ENCODE data around the gene AGBL4.

Gene AGBL4

DNA sequence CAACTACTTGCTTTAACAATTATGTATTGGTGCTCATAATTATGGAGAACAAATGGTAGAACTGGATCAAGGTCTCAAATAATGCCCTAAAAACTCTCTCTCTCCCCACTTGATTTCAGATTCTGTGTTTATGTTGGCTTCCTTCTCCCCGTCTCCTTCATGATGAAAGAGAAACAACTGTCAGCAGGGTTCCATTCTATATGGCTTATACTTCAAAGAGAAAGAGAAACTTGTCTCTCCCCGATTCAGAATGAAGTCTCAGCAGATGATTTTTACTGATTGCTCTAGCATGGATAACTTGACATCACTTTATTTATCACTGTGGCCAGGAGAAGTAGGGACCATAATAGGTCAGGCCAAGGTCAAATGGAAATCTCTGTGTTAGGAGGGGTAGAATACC, 575.6 kb downstream of the AGBL4 start:
- no peaks in the 10 kb centered on the region for H3K27me3 Mint-ChIP-seq (ENCODE audit: low read depth)
- no peak overlapping the region for H3K4me3 Mint-ChIP-seq
- no peak overlapping the region for H3K27ac Mint-ChIP-seq
- H3K36me3 Mint-ChIP-seq (ENCODE audit: low read depth) = no peaks in the 10 kb centered on the region
- peaks cover 4% of the 10 kb centered on the region for H3K9me3 Mint-ChIP-seq
- DNase-seq (ENCODE audit: low spot score) = no peak
- no peaks in the 10 kb centered on the region for H3K4me1 Mint-ChIP-seq (ENCODE audit: low read depth)

DNA sequence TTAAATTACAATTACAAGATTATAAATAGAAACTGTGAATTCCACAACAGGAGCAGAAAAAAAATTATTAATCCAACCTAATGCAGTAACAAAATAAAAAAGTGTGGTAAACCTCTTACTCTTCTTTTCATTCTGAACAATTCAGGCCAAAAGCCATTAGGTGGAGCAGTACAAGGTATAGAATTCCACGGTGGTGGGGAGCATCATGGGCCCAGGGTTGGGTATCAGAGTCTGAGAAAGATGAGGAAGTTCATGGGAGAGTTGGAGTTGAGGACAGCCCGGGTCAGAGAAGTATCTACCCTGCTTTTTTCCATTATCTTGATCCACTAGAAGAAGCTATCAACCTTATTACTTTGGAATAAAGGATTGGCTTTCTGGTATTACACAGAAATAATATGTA, 586.9 kb downstream of the AGBL4 start:
- H3K9me3 Mint-ChIP-seq = peaks cover 10% of the 10 kb centered on the region
- no peaks in the 10 kb centered on the region for H3K27me3 Mint-ChIP-seq (ENCODE audit: low read depth)
- H3K4me1 Mint-ChIP-seq (ENCODE audit: low read depth) = no peaks in the 10 kb centered on the region
- H3K36me3 Mint-ChIP-seq (ENCODE audit: low read depth) = no peaks in the 10 kb centered on the region
- H3K27ac Mint-ChIP-seq = no peak overlapping the region
- H3K4me3 Mint-ChIP-seq = no peak overlapping the region
- no peak for DNase-seq (ENCODE audit: low spot score)

DNA sequence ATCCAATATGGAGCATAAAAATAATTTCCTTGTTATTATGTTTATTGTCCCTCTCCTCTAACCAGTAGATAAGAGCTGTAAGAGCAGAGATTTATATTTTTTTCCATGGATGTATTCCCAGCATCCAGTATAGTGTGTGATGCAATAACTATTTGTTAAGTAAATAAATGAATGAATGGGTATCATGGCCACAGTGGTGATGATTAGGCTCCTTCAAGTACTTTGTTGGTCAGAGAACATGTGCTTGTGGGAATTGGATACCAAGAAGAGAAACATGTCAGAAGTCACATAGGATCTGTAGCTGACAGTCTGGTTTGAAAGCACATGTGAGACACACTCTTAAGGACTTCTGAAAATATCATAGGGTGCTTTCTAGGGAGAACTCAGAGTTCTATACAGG, 588.5 kb downstream of the AGBL4 start:
- no peak for DNase-seq (ENCODE audit: low spot score)
- Mint-ChIP-seq H3K9me3 (peaks cover 5% of the 10 kb centered on the region), H3K36me3 (ENCODE audit: low read depth) (no peaks in the 10 kb centered on the region), H3K4me3 (no peak overlapping the region), H3K27me3 (ENCODE audit: low read depth) (no peaks in the 10 kb centered on the region), H3K4me1 (ENCODE audit: low read depth) (no peaks in the 10 kb centered on the region), H3K27ac (no peak overlapping the region)

DNA sequence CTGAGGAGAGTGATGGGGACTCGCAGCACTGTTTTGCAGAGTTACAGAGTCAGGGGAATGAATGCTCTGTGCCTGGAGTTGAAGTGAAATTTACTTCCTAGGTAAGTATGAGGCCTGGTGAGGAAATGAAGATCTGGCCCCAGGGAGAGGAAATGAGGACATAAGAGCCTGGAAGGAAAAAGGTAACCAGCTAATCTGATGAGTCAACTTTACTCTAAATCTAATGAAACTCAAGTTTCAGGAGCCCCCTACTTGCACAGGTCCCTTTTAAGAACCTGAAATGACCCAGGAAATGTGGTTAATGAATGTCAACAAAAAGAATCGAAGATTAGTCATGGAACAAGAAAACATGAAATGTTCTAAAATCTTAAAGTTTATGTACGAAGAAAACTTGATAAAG, 599.0 kb downstream of the AGBL4 start:
- no peak for DNase-seq (ENCODE audit: low spot score)
- H3K4me3 Mint-ChIP-seq = no peak overlapping the region
- H3K9me3 Mint-ChIP-seq = peaks cover 11% of the 10 kb centered on the region
- H3K4me1 Mint-ChIP-seq (ENCODE audit: low read depth) = no peaks in the 10 kb centered on the region
- no peaks in the 10 kb centered on the region for H3K36me3 Mint-ChIP-seq (ENCODE audit: low read depth)
- H3K27me3 Mint-ChIP-seq (ENCODE audit: low read depth) = no peaks in the 10 kb centered on the region
- H3K27ac Mint-ChIP-seq = no peak overlapping the region

DNA sequence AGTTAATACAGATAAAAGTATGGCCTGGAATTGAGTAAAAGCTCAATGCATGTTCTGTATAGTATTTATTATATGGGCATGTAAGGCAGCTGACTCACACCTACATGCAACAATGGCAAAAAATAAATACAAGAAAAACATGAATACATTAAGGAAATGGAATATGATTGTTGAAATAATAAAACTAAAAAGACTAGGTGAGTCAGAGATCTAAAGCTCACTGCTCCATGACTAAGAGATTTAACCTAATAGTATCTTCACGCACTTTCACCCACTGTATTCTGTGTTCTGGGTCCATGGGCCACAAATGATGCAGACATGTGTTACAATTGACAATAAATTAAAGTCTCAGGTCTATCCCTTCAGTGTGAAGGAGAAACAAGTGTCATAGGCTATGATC, 607.0 kb downstream of the AGBL4 start:
- H3K4me1 Mint-ChIP-seq (ENCODE audit: low read depth) = no peaks in the 10 kb centered on the region
- DNase-seq (ENCODE audit: low spot score) = no peak
- no peaks in the 10 kb centered on the region for H3K9me3 Mint-ChIP-seq
- no peaks in the 10 kb centered on the region for H3K27me3 Mint-ChIP-seq (ENCODE audit: low read depth)
- H3K36me3 Mint-ChIP-seq (ENCODE audit: low read depth) = no peaks in the 10 kb centered on the region
- H3K4me3 Mint-ChIP-seq = no peak overlapping the region
- H3K27ac Mint-ChIP-seq = no peak overlapping the region

DNA sequence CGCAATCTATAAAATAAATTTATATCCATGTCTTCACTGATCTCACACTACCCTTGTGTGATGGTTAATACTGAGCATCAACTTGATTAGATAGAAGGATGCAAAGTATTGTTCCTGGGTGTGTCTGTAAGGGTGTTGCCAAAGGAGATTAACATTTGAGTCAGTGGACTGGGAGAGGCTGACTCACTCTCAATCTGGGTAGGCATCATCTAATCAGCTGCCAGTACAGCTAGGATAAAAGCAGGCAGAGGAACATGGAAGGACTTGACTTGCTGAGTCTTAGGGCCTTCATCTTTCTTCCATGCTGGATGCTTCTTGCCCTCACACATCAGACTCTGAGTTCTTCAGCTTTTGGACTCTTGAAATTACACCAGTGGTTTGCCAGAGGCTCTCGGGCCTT, 615.4 kb downstream of the AGBL4 start:
- no peak for DNase-seq (ENCODE audit: low spot score)
- no peaks in the 10 kb centered on the region for H3K4me1 Mint-ChIP-seq (ENCODE audit: low read depth)
- H3K9me3 Mint-ChIP-seq = no peaks in the 10 kb centered on the region
- no peak overlapping the region for H3K27ac Mint-ChIP-seq
- H3K4me3 Mint-ChIP-seq = no peak overlapping the region
- H3K27me3 Mint-ChIP-seq (ENCODE audit: low read depth) = no peaks in the 10 kb centered on the region
- no peaks in the 10 kb centered on the region for H3K36me3 Mint-ChIP-seq (ENCODE audit: low read depth)

DNA sequence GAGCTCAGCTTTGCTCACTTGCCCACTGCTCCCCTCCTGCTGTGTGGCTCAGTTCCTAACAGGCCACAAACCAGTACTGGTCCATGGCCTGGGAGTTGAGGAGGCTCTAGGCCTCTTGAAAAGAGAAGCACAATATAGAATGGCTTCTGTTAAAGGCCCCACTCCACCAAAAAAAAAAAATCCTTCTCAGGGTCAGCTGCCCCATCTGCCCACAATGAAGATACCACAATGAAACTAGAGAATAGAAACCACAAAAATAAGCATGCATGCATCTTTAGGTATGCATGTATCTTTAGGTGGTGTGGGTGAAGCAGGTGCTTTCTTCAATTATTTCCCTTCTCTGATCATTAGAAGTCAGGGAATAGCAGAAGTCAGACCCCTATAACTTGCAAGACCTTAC, 626.7 kb downstream of the AGBL4 start:
- Mint-ChIP-seq H3K36me3 (ENCODE audit: low read depth) (no peaks in the 10 kb centered on the region), H3K4me1 (ENCODE audit: low read depth) (no peaks in the 10 kb centered on the region), H3K4me3 (no peak overlapping the region), H3K27me3 (ENCODE audit: low read depth) (no peaks in the 10 kb centered on the region), H3K9me3 (peaks cover 3% of the 10 kb centered on the region), H3K27ac (no peak overlapping the region)
- DNase-seq (ENCODE audit: low spot score) = no peak

DNA sequence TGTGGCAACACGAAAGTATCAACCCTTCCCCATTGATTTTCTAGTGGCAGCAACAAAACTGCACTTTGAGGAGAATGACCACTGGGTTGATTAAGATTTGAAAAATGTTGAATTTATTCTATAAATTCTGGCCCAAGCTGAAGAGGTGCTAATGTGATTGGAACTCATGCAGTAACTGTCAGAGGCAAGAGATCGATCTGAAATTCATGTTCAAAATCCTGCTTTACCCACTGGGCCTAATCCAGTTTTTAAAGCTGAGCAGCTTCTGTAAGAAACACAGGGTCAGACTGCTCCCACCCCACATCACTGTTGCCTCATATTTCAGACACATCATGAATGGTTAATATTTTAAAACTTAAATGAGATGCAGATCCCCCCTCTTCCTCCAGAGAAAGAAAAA, 629.6 kb downstream of the AGBL4 start:
- no peak overlapping the region for H3K4me3 Mint-ChIP-seq
- H3K27ac Mint-ChIP-seq = no peak overlapping the region
- H3K4me1 Mint-ChIP-seq (ENCODE audit: low read depth) = no peaks in the 10 kb centered on the region
- no peak for DNase-seq (ENCODE audit: low spot score)
- no peaks in the 10 kb centered on the region for H3K36me3 Mint-ChIP-seq (ENCODE audit: low read depth)
- H3K9me3 Mint-ChIP-seq = no peaks in the 10 kb centered on the region
- H3K27me3 Mint-ChIP-seq (ENCODE audit: low read depth) = no peaks in the 10 kb centered on the region

DNA sequence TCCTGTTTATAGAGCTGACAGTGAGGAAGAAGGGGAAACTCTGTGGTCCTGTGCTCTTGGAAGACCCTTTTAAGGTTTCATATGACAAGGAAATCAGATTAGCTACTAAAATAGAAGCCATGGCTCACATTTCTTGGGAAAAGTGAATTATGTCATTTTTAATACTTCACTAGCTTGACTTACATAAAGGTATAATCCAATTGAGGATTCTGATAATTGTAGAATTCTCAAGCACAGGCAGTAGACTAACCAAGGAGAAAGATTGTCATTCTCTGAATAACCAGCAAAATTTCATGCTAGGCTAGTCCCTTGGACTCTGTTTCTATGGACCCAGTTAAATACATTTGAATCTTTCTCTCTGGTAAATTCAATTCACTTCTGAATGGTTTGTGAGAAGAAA, 634.1 kb downstream of the AGBL4 start:
- no peaks in the 10 kb centered on the region for H3K4me1 Mint-ChIP-seq (ENCODE audit: low read depth)
- H3K4me3 Mint-ChIP-seq = no peak overlapping the region
- no peaks in the 10 kb centered on the region for H3K27me3 Mint-ChIP-seq (ENCODE audit: low read depth)
- no peak overlapping the region for H3K27ac Mint-ChIP-seq
- no peaks in the 10 kb centered on the region for H3K36me3 Mint-ChIP-seq (ENCODE audit: low read depth)
- DNase-seq (ENCODE audit: low spot score) = no peak
- no peaks in the 10 kb centered on the region for H3K9me3 Mint-ChIP-seq

DNA sequence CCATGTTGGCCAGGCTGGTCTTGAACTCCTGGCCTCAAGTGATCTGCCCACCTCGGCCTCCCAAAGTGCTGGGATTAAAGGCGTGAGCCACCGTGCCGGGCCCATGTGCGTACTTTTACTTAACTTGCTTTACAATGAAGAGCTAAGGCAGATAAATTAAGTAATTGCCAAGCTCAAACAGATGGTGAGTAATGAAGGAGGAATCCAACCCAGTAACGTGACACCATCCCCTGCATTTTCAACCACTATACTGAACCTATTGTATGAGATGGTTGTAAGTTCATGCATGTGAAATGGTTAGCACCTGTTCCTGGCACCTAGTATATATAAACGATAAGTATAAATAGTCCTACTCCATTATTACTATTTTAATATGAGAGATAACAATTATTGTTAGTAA, 659.1 kb downstream of the AGBL4 start:
- no peak for DNase-seq (ENCODE audit: low spot score)
- no peak overlapping the region for H3K4me3 Mint-ChIP-seq
- H3K36me3 Mint-ChIP-seq (ENCODE audit: low read depth) = no peaks in the 10 kb centered on the region
- no peak overlapping the region for H3K27ac Mint-ChIP-seq
- H3K9me3 Mint-ChIP-seq = no peaks in the 10 kb centered on the region
- H3K4me1 Mint-ChIP-seq (ENCODE audit: low read depth) = no peaks in the 10 kb centered on the region
- no peaks in the 10 kb centered on the region for H3K27me3 Mint-ChIP-seq (ENCODE audit: low read depth)

DNA sequence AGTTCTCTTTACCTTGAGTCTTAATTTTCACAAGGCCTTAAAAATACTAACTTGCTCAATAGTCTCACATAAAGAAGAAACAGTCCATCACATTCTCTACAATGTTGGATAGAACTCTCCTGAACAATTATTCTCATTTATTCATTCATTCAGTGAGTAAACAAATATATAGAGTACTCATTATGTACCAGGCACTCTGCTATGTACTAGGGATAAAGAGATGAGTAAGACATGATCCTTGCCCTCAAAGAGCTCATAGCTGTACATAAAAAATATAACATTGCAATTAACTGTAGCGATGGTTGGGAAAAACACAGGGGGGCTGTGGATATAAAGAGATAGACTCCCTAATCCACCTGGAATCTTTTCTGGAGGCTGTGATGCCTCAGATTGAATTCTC, 660.1 kb downstream of the AGBL4 start:
- Mint-ChIP-seq H3K4me1 (ENCODE audit: low read depth) (no peaks in the 10 kb centered on the region), H3K27ac (no peak overlapping the region), H3K9me3 (no peaks in the 10 kb centered on the region), H3K36me3 (ENCODE audit: low read depth) (no peaks in the 10 kb centered on the region), H3K4me3 (no peak overlapping the region), H3K27me3 (ENCODE audit: low read depth) (no peaks in the 10 kb centered on the region)
- DNase-seq (ENCODE audit: low spot score) = no peak

DNA sequence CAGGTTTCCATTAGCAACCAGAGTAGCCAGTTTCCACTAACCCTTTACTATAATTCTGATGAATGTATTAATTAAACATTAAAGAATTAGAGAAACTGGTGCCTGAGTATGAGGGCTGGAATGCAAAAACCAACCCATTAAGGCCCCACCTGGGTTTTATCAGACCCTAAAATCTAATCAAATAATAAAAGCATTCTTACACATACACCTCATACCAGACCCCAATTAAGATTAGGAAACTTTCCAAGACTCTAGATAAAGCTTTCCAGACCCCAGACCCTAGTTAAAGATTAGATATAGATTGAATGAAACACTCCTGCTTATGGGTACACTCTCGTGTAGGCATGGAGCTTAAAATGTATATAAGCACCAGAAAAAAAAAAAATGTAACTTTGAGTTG, 665.7 kb downstream of the AGBL4 start:
- Mint-ChIP-seq H3K4me1 (ENCODE audit: low read depth) (no peaks in the 10 kb centered on the region), H3K9me3 (no peaks in the 10 kb centered on the region), H3K27me3 (ENCODE audit: low read depth) (no peaks in the 10 kb centered on the region), H3K36me3 (ENCODE audit: low read depth) (no peaks in the 10 kb centered on the region), H3K27ac (no peak overlapping the region), H3K4me3 (no peak overlapping the region)
- no peak for DNase-seq (ENCODE audit: low spot score)

DNA sequence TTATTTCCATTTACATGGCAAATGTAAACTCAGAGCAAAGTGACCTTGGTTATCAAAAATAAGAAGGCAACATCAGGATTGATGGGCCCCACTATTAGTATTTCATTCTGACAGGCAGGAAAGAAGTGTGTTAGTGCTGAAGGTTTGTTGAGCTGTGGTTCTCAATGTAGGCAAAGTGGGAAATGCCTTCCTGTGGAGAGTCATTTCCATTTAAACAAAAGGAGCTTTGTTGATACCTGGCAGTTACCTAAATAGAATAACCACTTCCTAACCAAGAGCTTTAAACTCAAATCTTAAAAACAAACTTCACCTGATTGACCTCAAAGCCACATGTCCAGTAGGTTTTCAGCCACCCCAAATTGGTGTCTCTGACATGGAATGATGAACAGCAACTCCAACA, 667.2 kb downstream of the AGBL4 start:
- no peak overlapping the region for H3K4me3 Mint-ChIP-seq
- no peak for DNase-seq (ENCODE audit: low spot score)
- H3K27me3 Mint-ChIP-seq (ENCODE audit: low read depth) = no peaks in the 10 kb centered on the region
- H3K4me1 Mint-ChIP-seq (ENCODE audit: low read depth) = no peaks in the 10 kb centered on the region
- H3K9me3 Mint-ChIP-seq = no peaks in the 10 kb centered on the region
- no peak overlapping the region for H3K27ac Mint-ChIP-seq
- H3K36me3 Mint-ChIP-seq (ENCODE audit: low read depth) = no peaks in the 10 kb centered on the region

DNA sequence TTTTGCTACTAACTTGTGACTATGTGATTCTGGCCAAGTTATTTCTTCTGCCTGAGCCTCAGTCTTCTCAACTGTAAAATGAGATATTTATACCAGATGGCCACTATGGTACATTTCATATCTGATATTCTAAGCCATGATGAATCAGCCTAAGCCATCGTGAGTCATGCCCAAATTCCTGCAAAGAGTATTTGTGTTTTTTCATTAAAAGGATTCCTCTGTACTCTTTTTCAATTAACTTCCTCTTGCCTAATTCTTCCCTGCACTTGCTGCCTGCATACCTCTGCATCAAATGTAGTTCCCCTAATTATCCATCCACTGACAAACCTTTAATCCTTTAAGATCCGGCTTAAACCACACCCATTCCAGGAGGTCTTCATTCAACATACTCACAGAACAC, 672.0 kb downstream of the AGBL4 start:
- Mint-ChIP-seq H3K27ac (no peak overlapping the region), H3K4me1 (ENCODE audit: low read depth) (no peaks in the 10 kb centered on the region), H3K27me3 (ENCODE audit: low read depth) (no peaks in the 10 kb centered on the region), H3K36me3 (ENCODE audit: low read depth) (no peaks in the 10 kb centered on the region), H3K4me3 (no peak overlapping the region), H3K9me3 (no peaks in the 10 kb centered on the region)
- DNase-seq (ENCODE audit: low spot score) = no peak

DNA sequence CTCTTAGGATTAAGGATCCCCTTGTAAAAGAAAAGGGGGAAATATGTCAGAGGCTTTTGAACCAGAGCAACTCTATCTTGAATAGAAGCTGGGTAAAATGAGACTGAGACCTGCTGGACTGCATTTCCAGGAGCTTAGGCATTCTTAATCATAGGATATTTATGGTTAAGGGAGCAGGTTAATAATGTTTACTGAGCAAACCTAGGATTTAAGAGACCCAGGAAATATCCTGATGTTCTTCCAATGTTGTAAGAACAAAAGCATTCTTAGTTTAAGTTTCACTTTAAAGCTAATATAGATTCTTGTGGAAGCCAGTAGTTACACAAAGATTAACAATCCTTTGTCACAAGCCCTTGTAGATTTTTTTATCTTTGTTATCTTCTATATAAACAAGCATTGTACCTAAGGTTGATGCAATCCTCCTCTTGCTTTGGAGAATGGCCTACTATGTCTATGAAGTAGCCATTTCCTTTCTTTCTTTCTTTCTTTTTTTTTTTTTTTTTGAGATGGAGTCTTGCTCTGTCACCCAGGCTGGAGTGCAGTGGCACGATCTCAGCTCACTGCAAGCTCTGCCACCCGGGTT, 676.9 kb downstream of the AGBL4 start:
- Mint-ChIP-seq H3K27ac (no peak overlapping the region), H3K4me3 (no peak overlapping the region), H3K4me1 (ENCODE audit: low read depth) (no peaks in the 10 kb centered on the region), H3K9me3 (no peaks in the 10 kb centered on the region), H3K27me3 (ENCODE audit: low read depth) (no peaks in the 10 kb centered on the region), H3K36me3 (ENCODE audit: low read depth) (no peaks in the 10 kb centered on the region)
- DNase-seq (ENCODE audit: low spot score) = no peak
